Activated CD8-positive, alpha-beta memory T cell treated with anti-CD3 and anti-CD28 coated beads for 4 hours (primary cell): ENCODE data around the gene TMEM234.

ENCODE experiments used
- DNase-seq, 2 donors: peaks; one replicate each; pipeline ENCODE4 v3.0.0-alpha.2; 2020; ENCODE audit warnings: low read depth in 2 of 2

The TMEM234 gene

DNA sequence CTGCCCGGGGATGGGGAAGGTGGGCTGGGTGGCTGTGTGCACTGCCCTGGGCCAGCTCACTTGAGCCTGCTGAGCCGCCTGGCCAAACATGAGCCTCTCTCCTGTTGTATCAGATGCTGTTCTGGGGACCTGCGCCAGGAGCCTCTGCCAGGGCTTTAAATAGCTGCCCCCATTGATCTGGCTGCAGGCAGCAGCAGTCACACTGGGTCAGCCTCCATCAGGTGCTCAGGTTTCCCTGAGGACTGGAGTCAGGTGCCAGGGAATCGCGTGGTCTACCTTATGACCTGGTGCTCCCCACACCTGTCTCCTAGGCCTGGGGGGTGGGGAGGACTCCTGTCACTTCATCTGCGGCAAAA, 22.5 kb downstream of the TMEM234 start:
- DNase-seq = no peak

DNA sequence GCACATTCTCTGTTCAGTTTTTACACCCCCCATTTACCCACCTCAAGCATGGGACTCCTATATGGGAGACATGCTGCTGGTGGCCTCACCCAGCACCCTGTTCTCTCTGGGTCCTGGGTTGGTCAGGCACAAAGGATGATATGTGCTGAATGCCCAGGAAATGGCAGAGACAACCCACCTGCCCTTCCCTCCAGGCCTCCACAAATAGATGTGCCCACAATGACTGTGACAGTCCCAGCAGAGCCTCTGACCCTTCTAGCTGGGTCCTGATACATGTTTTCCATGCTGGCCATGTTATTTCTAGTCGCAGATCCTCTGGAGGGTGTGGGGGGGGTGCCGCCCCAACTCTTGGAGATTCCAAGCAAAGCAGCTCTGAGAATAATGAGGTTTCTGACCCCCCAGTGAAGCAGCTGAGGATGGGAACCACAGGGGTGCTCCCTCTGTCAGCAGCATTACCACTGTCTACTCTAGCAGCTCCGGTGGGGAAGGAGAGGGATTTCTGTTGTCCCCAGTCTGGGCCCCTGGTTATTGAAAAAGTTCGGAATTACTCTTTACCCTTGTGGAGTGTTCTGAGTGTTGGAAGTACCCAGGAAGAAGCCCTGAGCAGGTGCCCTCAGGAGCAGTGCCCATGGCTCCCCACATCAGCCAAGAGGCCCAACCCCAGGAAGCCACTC, 23.0 kb downstream of the TMEM234 start:
- DNase-seq = no peak

DNA sequence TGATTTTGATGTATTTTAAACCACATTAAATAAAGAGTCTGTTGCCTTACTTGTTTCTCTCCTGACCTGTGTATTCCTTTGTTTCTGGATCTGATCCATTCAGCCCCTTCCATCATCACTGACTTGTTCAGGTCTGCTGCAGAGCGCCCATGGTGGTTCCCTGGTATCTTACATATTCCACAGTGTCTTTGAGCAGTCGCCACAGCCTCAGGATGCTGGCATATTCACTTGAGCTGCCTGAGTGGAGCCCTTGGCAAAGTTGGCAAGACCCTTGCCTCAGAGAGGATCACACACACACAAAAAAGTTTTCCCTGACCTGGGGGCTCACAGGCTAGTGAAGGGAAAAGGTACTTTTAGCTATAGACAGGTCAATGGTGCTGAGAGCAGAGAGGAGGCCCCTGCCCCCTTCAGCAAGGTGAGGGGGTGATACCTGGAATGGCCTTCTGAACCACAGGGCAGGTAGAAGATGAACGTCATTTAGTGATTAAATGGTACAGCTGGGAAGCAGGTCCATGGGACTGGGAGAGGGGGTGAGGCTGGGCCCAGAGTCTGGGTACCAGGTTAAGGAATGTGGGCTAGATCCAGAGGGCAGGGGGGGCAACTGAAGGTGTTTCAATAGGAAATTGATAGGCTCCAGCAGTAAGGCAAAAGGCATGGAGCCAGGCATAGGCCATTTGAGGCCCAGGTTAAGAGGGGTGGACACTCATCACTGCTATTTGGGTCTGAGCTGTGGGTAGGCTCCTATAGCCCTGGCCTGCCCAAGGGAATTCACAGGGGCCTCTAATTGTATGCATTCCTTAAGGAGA, 23.7 kb downstream of the TMEM234 start:
- DNase-seq = no peak

DNA sequence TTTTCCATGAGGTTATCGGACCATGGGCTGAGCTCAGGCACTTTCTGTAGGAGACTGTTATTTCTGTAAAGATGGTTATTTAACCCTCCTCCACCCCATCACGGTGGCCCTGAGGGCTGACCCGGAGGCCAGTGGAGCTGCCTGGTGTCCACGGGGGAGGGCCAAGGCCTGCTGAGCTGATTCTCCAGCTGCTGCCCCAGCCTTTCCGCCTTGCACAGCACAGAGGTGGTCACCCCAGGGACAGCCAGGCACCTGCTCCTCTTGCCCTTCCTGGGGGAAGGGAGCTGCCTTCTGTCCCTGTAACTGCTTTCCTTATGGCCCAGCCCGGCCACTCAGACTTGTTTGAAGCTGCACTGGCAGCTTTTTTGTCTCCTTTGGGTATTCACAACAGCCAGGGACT, 24.3 kb downstream of the TMEM234 start:
- DNase-seq = no peak

DNA sequence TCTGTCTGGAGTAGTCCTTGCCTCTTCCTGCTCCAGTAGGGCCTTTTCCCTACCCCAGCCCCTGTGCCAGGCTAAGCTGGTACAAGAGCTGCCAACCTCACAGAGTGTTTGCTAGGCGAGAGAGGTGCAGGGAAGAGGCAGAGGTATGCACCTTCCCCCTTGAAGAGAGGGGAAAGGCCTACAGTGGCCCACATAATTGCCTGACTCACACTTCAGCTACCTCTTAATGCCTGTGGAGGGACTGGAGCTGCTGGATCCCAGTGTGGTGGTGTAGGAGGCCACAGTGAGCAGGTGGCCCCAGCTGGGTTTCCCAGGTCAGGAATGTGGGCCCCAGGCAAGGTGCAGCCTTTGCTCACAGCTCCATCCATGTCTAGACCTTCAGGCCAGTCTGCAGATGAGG, 25.1 kb downstream of the TMEM234 start:
- DNase-seq = no peak

DNA sequence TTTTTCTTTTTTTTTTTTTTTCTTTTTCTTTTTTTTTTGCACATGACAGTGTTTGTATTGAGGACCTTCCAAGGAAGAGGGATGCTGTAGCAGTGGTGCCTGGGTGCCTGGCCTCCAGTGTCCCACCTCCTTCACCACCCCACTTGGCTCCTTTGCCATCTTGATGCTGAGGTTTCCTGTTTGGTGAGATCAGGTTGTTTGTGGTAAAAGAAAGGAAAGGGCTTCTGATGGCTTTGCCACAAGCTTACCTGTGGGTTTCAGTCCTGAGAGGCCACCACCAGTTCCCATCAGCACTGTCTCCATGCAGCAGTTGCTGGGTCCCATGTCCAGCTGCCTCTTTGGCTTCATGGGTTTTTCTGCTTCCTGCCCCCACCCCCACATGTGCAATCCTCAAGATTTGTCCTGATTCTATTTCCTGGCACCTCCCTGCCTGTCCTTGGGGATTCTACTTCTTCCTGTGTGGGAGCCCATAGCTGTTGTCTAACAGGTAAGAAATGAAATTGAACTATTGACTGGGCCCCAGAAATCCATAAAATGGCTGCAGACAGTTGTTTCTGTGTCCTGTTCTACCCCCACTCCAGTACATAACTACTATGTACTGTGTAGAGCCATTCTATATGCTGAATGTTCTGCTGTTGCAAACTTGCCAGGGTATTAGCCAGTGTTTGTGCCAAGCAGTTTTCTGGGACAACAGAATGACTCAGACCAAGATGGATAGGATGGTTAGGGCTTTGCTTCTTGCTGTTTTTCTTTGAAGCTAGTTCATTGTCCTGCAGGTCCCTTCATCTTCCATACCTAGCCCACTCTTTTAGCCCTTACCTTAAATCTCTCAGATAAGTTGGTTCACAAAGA, 26.0 kb downstream of the TMEM234 start:
- DNase-seq = no peak

DNA sequence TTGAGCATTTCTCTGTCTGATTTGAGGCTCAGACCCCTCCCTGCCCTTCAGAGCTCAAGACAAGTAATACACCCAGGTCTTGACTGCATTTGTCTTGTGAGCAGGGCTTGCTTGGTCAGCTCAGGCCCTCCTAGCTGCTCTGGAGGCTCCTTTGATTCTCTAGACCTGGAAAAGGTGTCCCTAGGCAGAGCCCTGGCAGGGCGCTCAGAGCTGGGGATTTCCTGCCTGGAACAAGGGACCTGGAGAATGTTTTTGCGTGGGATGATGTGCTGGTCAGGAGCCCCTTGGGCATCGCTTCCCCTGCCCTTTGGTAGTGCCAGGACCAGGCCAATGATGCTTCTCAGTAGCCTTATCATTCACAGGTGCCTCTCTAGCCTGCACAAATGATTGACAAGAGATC, 26.6 kb downstream of the TMEM234 start:
- DNase-seq = no peak

DNA sequence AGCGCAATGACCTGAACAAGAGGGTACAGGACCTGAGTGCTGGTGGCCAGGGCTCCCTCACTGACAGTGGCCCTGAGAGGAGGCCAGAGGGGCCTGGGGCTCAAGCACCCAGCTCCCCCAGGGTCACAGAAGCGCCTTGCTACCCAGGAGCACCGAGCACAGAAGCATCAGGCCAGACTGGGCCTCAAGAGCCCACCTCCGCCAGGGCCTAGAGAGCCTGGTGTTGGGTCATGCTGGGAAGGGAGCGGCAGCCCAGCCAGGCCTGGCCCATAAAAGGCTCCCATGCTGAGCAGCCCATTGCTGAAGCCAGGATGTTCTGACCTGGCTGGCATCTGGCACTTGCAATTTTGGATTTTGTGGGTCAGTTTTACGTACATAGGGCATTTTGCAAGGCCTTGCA, 27.2 kb downstream of the TMEM234 start:
- no peak for DNase-seq

DNA sequence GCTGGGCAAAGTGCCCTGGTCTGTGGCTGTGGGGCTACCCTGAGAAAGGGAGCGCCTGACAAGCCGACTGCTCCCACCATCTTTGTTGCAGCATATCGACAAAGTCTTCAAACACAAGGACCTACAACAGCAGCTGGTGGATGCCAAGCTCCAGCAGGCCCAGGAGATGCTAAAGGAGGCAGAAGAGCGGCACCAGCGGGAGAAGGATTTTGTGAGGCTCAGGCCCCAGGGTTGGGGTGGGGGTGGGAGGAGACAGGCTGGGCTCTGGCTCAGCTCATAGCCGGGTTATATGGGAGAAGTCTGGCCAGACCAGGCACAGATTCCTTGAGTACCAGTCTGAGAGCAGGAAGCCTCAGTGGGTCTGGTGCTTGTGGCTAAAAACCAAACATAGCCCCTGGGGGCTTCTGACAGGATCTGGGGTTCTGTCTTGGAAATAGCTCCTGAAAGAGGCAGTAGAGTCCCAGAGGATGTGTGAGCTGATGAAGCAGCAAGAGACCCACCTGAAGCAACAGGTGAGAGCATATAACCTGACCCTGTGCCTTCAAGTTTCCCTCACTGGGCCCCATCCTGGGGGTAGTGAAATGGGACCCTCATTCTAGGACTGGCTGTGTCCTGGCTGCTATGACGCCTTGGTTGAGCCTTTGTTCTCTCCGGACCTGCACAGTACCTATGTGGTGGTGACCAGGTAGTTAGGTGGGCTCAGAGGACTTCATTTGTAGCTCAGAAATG, 29.8 kb downstream of the TMEM234 start:
- DNase-seq = no peak

DNA sequence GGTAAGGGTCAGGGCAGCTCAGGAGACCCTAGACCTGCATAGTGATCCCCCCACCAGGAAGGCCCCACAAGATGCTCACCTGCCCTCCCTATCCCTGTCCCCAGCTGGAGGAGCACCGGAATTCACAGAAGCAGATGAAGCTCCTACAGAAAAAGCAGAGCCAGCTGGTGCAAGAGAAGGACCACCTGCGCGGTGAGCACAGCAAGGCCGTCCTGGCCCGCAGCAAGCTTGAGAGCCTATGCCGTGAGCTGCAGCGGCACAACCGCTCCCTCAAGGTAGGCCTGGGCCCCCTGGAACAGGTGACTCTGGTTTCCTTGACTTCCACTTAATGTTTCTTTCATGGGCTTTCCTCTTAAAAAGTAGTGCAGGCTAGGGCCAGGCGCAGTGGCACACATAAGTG, 34.3 kb downstream of the TMEM234 start:
- DNase-seq = no peak

DNA sequence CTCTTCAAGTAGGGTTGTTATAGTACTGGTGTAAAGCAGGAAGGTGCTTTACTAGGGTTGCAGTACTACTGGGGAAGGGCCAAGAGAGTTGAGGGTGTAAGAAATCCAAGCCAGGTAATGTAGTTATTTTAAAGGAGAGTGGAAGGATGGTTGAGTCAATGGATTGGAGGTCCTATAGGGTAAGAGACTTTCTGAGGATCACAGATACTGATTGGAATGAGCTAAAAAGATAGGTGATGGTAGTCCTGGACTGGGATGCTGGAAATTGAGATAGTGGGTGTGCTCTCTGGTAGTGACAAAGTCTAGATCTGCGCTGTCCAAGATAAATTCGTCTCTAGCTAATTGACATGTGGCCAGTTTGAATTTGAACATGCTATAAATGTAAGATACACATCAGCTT, 35.7 kb downstream of the TMEM234 start:
- DNase-seq = no peak

DNA sequence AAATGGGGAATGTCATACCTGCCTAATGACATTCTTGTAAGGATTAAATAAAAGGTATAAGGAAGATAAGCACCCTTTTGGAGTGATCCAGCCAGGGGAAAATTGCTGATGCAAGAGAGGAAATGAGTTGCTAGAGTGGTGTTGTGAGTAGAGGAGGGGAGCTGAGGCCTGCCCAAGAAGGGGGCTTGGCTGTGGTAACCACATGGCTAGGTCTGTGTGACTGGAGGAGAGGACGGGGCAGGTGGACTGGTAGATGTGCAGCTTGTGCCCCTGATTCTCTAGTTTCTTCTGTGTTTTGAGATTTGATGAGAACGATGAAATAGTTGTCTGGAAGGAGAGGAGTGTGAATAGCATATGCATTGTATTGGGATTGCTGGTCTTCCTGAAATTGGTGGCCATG, 36.1 kb downstream of the TMEM234 start:
- DNase-seq = no peak

DNA sequence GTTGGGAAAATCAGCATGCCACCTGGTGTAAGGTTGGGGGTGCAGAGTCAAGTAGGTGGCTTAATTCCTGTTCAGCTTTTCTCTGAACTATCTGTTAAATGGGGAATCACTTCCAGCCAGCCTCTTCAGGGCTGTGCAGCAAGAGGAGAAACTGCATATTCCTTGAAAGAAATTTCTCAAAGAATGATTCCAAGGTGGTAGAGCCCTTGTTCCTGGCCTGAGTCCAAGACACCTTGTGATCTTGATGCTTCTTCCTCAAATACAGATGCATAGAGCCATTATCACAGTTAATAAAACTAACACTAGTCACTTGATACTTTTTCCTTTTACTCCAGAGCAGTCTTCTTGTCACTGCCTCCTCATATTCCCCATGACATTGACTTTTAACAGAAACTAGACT, 37.5 kb downstream of the TMEM234 start:
- DNase-seq = no peak

DNA sequence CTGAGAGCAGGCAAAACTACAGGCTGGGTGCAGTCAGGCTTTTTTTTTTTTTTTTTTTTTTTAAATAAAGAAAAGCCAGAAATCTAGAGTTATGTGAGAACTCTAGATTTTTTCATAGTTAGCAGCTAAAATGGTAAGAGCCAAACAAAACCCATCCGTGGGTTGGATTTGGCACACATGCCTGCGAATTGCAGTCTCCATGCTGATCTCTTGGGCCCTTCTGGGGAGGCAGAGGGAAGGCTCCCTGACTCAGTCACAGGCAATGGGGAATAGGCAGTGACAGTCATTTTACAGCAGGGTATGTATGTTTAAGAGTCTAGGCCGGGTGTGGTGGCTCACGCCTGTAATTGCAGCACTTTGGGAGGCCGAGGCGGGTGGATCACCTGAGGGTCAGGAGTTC, 40.1 kb downstream of the TMEM234 start:
- DNase-seq = no peak

DNA sequence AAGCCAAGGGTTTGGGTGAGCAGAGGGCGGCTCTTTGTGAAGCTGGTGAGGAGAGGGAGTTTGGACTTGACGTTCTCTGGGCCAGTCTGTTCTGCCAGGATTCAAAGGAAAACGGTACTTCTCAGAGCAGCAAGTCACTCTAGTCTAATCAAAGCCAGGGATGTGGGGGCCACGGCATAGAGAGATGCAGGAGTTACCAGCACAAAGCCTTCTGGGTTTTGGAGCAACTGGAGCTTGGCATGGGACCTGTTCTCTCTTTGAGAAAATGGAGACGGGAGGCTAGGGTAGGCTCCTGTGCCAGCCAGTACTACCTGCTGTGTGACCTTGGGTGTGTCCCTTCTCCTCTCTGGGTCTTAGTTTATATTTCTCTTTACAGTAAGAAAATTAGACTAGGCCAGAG, 40.6 kb downstream of the TMEM234 start:
- no peak for DNase-seq

DNA sequence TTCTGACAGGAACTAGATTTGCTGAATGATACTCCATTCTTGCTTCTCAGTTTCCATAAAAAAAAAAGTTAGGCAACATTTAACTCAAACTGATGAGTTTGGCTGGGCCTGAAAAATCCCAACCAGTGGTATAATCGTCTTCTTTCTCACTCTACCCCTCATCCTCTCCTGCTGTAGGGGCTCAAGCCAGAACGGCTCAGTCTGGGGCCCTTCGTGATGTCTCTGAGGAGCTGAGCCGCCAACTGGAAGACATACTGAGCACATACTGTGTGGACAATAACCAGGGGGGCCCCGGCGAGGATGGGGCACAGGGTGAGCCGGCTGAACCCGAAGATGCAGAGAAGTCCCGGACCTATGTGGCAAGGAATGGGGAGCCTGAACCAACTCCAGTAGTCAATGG, 41.1 kb downstream of the TMEM234 start:
- DNase-seq = no peak

DNA sequence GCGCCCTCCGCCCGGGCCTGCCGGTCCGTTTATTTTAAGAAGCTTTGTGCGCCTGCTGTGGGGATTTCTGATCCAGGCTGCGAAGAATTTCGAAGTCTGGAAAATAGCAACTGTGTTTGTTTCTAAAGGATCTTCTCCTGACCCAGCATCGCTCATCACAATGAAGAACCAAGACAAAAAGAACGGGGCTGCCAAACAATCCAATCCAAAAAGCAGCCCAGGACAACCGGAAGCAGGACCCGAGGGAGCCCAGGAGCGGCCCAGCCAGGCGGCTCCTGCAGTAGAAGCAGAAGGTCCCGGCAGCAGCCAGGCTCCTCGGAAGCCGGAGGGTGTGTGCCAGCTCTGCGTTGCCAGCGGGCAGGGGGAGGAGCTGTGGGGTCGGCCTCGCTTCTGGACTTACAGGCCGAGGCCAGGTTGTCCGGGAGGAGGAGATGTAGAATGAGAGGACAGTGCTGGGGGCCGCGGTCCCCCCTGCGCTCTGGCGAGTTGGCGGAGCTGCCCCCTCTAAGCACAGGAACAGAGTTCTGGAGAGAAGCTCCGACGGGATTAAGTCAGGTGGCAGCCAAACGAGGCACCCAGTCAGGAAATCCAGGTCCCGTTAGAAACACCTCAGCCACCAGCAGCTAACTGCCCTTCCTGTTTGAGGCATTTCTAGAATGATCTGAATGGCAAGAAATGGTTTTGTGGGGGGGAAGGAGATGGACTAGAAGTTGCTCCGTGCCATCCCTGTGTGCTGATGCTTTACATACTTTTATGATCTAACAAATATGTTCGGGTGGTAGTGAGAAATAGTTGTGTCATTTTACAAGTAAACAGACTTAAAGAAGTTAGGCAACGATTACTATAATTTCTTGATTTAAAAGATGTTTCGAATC, 41.7 kb downstream of the TMEM234 start:
- no peak for DNase-seq

DNA sequence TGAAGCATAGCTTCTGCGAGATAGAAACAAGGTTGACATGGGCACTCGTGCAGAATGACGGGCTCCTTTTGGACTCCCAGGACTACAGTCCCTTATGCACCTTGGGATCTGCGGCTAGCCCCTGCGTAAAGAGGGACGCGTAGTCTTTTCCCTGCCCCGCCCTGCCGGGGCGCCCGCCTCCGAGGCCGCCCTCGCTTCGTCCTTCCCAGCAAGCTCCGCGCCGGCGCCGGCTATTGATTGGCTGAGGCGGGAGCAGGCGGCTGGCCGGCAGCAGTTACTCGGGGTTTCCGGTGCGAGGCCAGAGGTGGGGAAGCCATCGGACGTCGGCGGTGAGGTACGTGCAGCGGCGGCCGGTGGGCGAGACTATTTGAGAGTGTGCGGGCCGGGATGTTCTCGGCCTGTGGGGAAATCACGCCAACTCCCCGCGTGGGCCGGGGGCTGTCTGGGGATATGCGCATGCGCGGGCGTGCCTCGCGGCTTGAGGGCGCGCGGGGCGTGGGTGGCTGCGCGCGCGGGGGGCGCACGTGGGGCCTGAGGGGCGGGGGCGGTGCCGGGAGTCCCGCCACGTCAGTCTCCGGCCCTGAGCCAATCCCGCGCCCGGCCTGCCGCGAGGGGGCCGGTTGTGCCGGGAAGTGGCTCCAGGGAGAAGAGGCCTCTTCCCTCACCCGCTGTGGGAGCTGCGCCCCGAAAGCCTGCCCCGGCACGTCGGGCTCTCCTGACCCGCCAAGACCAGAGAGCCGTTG, 42.5 kb downstream of the TMEM234 start, which contains the start of gene TXLNA:
TXLNA (plus strand) TSS at position 233 of the 743 bp plus-strand sequence. CDS start 671 bp downstream, outside the sequence.
- DNase-seq = peak; percentile 78 to 82

DNA sequence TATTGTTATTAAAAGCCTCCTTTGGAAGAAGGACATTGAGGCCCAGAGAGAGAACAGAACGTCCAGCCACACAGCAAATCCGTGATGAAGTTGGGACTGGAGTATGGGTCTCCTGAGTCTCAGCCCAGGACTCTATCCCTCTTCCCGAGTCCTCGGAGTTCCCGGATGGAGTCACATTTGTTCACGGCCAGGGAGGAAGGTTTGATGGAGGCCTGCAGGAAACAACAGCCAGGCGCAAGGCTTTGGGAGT, 43.0 kb downstream of the TMEM234 start:
- no peak for DNase-seq

DNA sequence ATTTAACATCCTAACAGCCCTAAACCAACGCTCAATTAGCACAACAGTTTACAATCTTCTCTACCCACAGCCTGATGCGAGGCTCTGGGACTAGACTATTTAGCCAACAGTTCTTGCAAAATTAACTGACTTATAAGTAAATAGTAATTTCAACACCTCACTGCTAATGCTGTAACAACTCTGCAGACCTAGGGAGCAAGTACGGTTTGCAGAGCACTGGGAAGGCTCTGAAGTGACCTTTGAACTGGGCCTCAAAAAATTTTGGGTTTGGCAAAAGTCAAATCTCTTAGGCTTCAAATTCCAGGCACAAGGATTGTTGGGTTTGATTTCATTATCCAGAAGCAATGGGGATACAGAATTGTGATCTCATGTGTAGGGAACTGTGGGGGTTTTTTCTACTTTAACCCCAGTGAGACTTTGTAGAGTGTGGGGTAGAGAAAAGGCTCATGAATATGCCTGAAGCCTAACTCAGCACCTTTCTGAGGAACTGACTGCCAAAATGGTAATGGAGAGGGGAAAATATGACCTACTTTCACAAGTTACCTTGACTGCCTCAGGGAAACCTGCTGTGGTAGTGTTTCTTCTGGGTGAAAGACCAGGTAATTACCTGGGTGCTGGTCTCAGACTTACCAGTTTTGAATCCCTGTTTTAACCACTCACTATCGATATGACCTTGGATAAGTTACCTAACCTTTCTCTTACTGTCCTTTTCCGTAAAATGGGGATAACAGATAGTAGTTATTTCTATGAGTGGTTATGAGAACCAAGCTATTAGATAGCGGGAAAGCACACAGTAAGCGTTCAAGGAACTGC, 43.6 kb downstream of the TMEM234 start:
- no peak for DNase-seq
